ENCODE measurements around the gene SEC16B. TPM values are rescaled to one million over a fixed set of nuclear protein-coding genes. Genes with fewer than 3 reads are reported as not detected.

SEC16B gene
- total and polyA plus RNA-seq, 2 of the 13 experiments (the other 11 are each of a cell fraction or from before 2014, with no cell fraction given) = 4.6 to 5.8 TPM

DNA sequence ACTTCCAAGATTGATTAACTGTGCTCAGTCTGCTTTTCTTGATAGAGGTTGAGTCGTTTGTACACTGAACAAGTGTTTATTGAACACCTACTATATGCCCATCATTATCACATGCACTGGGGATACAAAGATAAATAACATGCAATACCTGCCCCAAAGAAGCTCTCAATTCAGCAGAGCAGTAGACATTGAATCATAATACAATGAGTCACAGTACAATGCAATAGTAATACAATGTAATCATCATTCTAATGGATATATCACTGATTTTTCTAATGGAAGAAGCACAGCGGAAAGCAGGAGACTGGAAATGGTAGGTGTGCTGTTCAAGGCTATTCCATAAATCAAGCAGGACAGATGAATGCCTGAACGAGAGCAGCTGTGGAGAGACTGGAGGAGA lies 3.7 kb upstream of the SEC16B start:
- no peaks in the 10 kb centered on the region for H3K79me2 ChIP-seq (ENCODE audit: insufficient read depth, low read length)
- ChIA-PET POLR2A (no interaction called here), CTCF (ENCODE audit: low intra/inter-chr PET ratio, low total read pairs) (no interaction called here)
- DNase-seq (ENCODE audit: low spot score) = no peak
- intact Hi-C loops (cut with micrococcal nuclease; ENCODE audit: unreplicated experiment) = no loop called here
- H3K36me3 ChIP-seq (replicated peaks in 1 of 2; ENCODE audit: control insufficient read depth in 1 of 2, insufficient read depth in 2 of 2, low read length in 2 of 2) = no peaks in the 10 kb centered on the region
- TF ChIP-seq PAWR (CRISPR knock-in tag; IDR thresholded peaks at IDR 0.05; ENCODE audit: borderline replicate concordance) = no peak
- TF ChIP-seq ZNF10 (CRISPR knock-in tag; IDR thresholded peaks at IDR 0.05; ENCODE audit: borderline replicate concordance, low read depth) = no peak
- no peak for TF ChIP-seq ARID3A (IDR thresholded peaks at IDR 0.05; ENCODE audit: low read depth, low read length)
- no peak for TF ChIP-seq POLR2AphosphoS2 (IDR thresholded peaks at IDR 0.05; ENCODE audit: low read depth, low read length)
- TF ChIP-seq KDM4B (CRISPR knock-in tag; IDR thresholded peaks at IDR 0.05) = no peak
- no peak for TF ChIP-seq HOXD1 (CRISPR knock-in tag; IDR thresholded peaks at IDR 0.05)
- no peak for TF ChIP-seq ZFP62 (CRISPR knock-in tag; IDR thresholded peaks at IDR 0.05)
- TF ChIP-seq NFYC (CRISPR knock-in tag; IDR thresholded peaks at IDR 0.05) = no peak
- TF ChIP-seq KDM2A (CRISPR knock-in tag; IDR thresholded peaks at IDR 0.05; ENCODE audit: borderline replicate concordance, low read depth) = no peak
- TF ChIP-seq ZSCAN12 (CRISPR knock-in tag; IDR thresholded peaks at IDR 0.05) = no peak
- 64% methylated on average over 3 of the region's 3 CpGs for WGBS (ENCODE audit: low lambda C conversion rate)
- no TSS peak for BruUV-seq (replicated peaks)
- no peak for ATAC-seq
- H4K20me1 ChIP-seq (ENCODE audit: insufficient read depth, low read length) = no peaks in the 10 kb centered on the region
- H2AFZ ChIP-seq (ENCODE audit: low read length) = no peak overlapping the region
- no peak overlapping the region for H3K9ac ChIP-seq (ENCODE audit: insufficient read depth, low read depth, low read length)
- no peak overlapping the region for H3K27ac ChIP-seq (ENCODE audit: extremely low read length, insufficient read depth, low read length)
- H3K4me3 ChIP-seq (replicated peaks in 1 of 3; ENCODE audit: insufficient read depth in 1 of 3, low read depth in 2 of 3, low read length in 3 of 3) = no peak overlapping the region
- in situ Hi-C loops (cut with HindIII; ENCODE audit: extremely low pct_ligation_motif_present, low pct_unique_long_range_greater_than_20kb) = no loop called here
- no peaks in the 10 kb centered on the region; a peak in 1 of 5 replicates for H3K27me3 ChIP-seq (ENCODE audit: control insufficient read depth in 1 of 2, insufficient read depth in 2 of 2, low read length in 2 of 2)
- H3K4me2 ChIP-seq (ENCODE audit: low read depth, low read length) = no peak overlapping the region
- H3K9me3 ChIP-seq (ENCODE audit: low read length) = no peaks in the 10 kb centered on the region
- H3K4me1 ChIP-seq (ENCODE audit: insufficient read depth, low read length) = peaks cover 24% of the 10 kb centered on the region
- no peak for FAIRE-seq

Measured in HepG2 (cell line).